Retina (tissue), 1 donor: ENCODE data around the gene SUB1.
A peak's percentile ranks its signal among the peaks of the same experiment; 100 is the strongest.
"Not testable (repeated sequence)": the region's sequence is repeated elsewhere in the genome, so short reads cannot be mapped to it uniquely, and the experiment has no call there.

Experiments
- DNase-seq: peaks from one replicate; pipeline ENCODE4 v3.0.0-alpha.2; 2016

The SUB1 gene

GRCh38 chr5:32566319-32567111, 18.8 kb upstream of the SUB1 start:
- no peak for DNase-seq

DNA sequence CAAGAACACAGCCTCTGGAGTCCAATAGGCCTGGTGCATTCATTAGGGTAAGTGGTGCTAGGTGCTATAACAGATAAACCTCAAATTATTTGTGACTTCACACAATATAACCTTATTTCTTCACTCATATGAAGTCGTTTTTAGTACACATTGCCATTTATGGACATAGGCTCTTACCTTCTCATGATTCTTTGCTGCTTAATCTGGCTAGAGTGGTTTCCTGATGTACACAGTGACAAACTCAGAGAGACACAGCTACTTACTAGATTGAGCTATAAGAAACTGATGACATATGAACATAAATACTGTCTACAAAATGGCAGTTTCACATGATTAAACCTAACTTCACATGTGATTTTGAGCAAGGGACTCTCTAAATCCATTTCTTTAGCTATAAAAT, 14.2 kb upstream of the SUB1 start:
- no peak for DNase-seq

DNA sequence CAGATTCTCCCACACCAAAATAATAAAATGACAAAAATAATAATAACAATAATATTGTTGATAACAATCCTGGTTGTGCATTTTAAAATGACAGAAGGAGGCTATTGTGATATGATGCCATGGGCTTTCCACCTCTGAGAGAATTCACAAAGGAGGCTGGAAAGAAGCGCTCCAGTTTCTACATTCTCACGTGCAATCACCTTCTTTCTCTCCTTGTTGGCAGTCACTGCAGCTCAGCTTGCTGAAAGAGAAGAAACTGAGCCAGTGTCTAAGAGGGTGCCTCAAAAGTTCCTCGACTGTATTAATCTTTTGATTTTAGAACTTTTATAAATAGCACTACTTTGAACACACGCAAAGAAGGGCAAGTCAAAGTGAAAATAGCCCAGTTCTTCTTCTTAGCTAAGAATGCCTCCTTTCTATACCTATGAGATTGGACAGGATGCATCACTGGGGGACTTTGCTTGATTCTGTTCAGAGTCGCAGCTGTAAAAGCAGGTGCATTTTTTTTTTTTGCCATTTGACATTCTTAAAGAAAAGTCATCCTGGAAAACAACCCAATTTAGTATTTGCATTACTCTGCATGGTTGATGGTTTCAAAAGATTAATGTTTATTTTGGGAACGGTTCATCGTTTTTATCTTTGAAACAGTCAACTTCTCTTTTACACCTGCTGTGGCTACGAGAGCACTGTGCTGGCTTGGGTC, 12.4 kb upstream of the SUB1 start:
- no peak for DNase-seq

DNA sequence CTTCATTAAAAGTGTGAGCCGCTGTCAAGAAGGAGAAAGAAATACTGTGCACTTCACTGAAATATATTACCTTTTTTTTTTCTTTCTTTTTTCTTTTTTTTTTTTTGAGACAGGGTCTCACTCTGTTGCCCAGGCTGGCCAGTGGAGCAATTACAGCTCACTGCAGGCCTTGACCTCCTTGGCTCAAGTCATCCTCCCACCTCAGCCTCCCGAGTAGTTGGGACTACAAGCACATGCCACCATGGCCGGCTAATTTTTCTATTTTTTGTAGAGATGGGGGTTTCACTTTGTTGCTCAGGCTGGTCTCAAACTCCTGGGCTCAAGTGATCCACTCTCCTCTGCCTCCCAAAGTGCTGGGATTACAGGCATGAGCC, 11.9 kb upstream of the SUB1 start:
- not testable (repeated sequence) for DNase-seq

DNA sequence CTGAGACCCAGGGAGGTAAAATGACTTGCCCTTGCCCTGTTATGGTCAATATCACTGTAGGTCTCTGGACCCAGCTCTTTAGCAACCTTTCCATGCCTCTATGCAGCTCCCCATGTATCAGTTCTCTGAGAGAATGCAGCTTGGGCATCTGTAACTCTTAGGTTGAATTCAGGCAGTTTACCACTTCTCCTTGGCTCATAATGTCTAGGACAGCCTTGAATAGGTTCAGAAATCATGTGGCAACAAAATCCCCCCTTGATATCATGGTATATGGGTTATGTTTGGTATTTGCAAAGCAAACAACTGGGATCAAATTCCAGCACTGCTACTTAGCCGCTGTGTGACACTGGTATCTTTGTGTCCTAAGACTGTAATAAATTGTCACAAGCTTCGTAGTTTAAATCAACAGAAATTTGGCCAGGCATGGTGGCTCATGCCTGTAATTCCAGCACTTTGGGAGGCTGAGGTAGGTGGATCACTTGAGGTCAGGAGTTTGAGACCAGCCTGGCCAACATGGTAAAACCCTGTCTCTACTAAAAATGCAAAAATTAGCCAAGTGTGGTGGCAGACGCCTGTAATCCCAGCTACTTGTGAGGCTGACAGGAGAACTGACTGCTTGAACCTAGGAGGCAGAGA, 10.7 kb upstream of the SUB1 start:
- no peak for DNase-seq

- DNase-seq = no peak
These were observed 7.0 kb upstream of the SUB1 start for GRCh38 chr5:32578363-32578762.

- DNase-seq = no peak
These were observed 6.6 kb upstream of the SUB1 start for GRCh38 chr5:32578764-32579163.

GRCh38 chr5:32581010-32581785, 4.2 kb upstream of the SUB1 start:
- no peak for DNase-seq

- DNase-seq = no peak
These were observed 1.6 kb upstream of the SUB1 start for GRCh38 chr5:32583582-32584232.

GRCh38 chr5:32584646-32585045, 711 bp upstream of the SUB1 start:
- no peak for DNase-seq

- DNase-seq = no peak
These were observed 273 bp upstream of the SUB1 start for GRCh38 chr5:32585122-32585445.

- no peak for DNase-seq
These were observed 881 bp downstream of the SUB1 start for GRCh38 chr5:32586276-32586599.

GRCh38 chr5:32587067-32587551, 1.8 kb downstream of the SUB1 start:
- no peak for DNase-seq

GRCh38 chr5:32589416-32589815, 4.1 kb downstream of the SUB1 start:
- DNase-seq = no peak

GRCh38 chr5:32589942-32590869, 4.8 kb downstream of the SUB1 start:
- DNase-seq = peak; percentile 29

DNA sequence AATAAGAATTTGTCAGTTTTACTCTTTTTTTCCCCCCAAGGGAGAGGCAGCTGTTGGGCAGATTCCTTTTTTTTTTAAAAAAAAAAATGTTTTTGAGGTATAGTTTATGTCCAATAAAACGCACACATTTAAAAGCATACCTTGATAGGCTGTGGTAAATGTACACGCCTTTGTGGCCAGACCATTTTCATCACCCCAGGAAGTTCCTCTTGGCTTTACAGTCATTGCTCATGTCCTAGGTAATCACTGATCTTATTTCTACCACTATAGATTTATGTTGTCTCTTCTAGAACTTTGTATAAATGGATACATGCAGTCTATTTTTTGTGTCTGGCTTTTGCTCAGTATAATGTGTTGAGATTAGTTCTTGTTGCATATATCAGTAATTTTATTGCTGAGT, 9.8 kb downstream of the SUB1 start:
- DNase-seq = no peak

GRCh38 chr5:32597041-32597629, 11.8 kb downstream of the SUB1 start:
- no peak for DNase-seq

GRCh38 chr5:32598260-32598937, 13.0 kb downstream of the SUB1 start:
- DNase-seq = no peak

GRCh38 chr5:32598997-32599549, 13.7 kb downstream of the SUB1 start:
- no peak for DNase-seq

GRCh38 chr5:32600054-32600622, 14.8 kb downstream of the SUB1 start:
- DNase-seq = no peak
